A673 (cell line): Measurements from ENCODE around the gene MTOR. TPM values are rescaled to one million over a fixed set of nuclear protein-coding genes. Genes with fewer than 3 reads are reported as not detected.

Experiments used
- BruUV-seq: library from RNA; stranded (reverse); fragments of 400-500 nt; replicated peaks from 2 replicates; lab custom pipeline; 2021; lab: Mats Ljungman, UMichigan
- CTCF ChIA-PET: fragments of 300-600 bp; sonication (Branson Sonifier 250); formaldehyde crosslinking; loops from one replicate; lab custom pipeline; 2022; ENCODE audit warnings: antibody characterized with exemption; lab: Charles Lee
- POLR2A ChIA-PET: fragments of 300-600 bp; sonication (Branson Sonifier 250); formaldehyde crosslinking; loops from one replicate; lab custom pipeline; 2022; ENCODE audit warnings: antibody characterized with exemption; ENCODE audit not compliant: low non-redundant PET; lab: Charles Lee
- DNase-seq: peaks from one replicate; pipeline ENCODE4 v3.0.0-alpha.2; 2015; ENCODE audit warnings: low spot score
- H3K27ac ChIP-seq: fragments of 200-600 bp; sonication (generic); 2 replicates; pipeline ENCODE4 v1.5.1; 2016; ENCODE audit warnings: mixed run types, low read depth, mild to moderate bottlenecking, mixed read lengths, antibody characterized with exemption, low read length; ENCODE audit not compliant: poor library complexity, severe bottlenecking
- H3K27me3 ChIP-seq: fragments of 200-600 bp; sonication (generic); replicated peaks from 2 replicates; pipeline ENCODE4 v1.6.1; 2017; ENCODE audit warnings: mixed run types, low read depth, mild to moderate bottlenecking, mixed read lengths, antibody characterized with exemption, low read length; ENCODE audit not compliant: insufficient read depth, poor library complexity
- H3K36me3 ChIP-seq: fragments of 200-600 bp; sonication (generic); 2 replicates; pipeline ENCODE4 v1.6.1; 2016; ENCODE audit warnings: mixed run types, mild to moderate bottlenecking, mixed read lengths, antibody characterized with exemption, low read length; ENCODE audit not compliant: insufficient read depth, poor library complexity, severe bottlenecking
- H3K4me1 ChIP-seq: fragments of 200-600 bp; sonication (generic); 2 replicates; pipeline ENCODE4 v1.6.1; 2017; ENCODE audit warnings: mixed run types, mild to moderate bottlenecking, mixed read lengths, antibody characterized with exemption, low read length; ENCODE audit not compliant: insufficient read depth, poor library complexity, severe bottlenecking
- H3K4me3 ChIP-seq: fragments of 200-600 bp; sonication (generic); 2 replicates; pipeline ENCODE4 v1.5.1; 2016; ENCODE audit warnings: low read depth, mixed run types, mild to moderate bottlenecking, mixed read lengths, low read length; ENCODE audit not compliant: poor library complexity, severe bottlenecking
- H3K9me3 ChIP-seq: fragments of 200-600 bp; sonication (generic); 2 replicates; pipeline ENCODE4 v1.6.1; 2016; ENCODE audit warnings: mixed run types, low read depth, mild to moderate bottlenecking, mixed read lengths, antibody characterized with exemption, low read length; ENCODE audit not compliant: poor library complexity, severe bottlenecking
- CTCF ChIP-seq: fragments of 300-800, 200-600 bp; sonication (generic); conservative IDR thresholded peaks from 2 replicates; pipeline ENCODE4 v1.5.1; 2017; ENCODE audit warnings: low read depth, mild to moderate bottlenecking, antibody characterized with exemption, low read length, moderate library complexity, mixed read lengths
- EZH2 ChIP-seq: fragments of 200-600 bp; sonication (generic); IDR thresholded peaks from 2 replicates; pipeline ENCODE4 v1.6.1; 2017; ENCODE audit warnings: borderline replicate concordance, low read depth, mild to moderate bottlenecking, mixed read lengths, antibody characterized with exemption, low read length; ENCODE audit not compliant: poor library complexity, severe bottlenecking
- intact Hi-C: fragments of 100-400 bp; cut with micrococcal nuclease; formaldehyde crosslinking; loops from one replicate; pipeline ENCODE4 v1.10.0; 2022; ENCODE audit not compliant: unreplicated experiment
- total RNA-seq: library from RNA; stranded (reverse); gene quantifications from 2 replicates; pipeline ENCODE4 v1.2.3, GENCODE V29; 2021

The MTOR gene
- total RNA-seq, 1 experiment from 2014 or later: 63.7 TPM

- Histone ChIP-seq H3K36me3 (peaks cover 50% of the 10 kb centered on the region), H3K27me3 (no peaks in the 10 kb centered on the region), H3K9me3 (no peaks in the 10 kb centered on the region), H3K27ac (no peak overlapping the region), H3K4me3 (no peak overlapping the region), H3K4me1 (no peaks in the 10 kb centered on the region)
- CTCF ChIA-PET: no interaction called here
- peak; percentile 16 for DNase-seq
- intact Hi-C loops: no loop called here
- POLR2A ChIA-PET: no interaction called here
- BruUV-seq: no TSS peak
- TF ChIP-seq CTCF: no peak
Measured at GRCh38 chr1:11134251-11134897, 128.0 kb downstream of the MTOR start.

- Histone ChIP-seq H3K36me3 (peaks cover 58% of the 10 kb centered on the region), H3K4me3 (no peak overlapping the region), H3K9me3 (no peaks in the 10 kb centered on the region), H3K27me3 (no peaks in the 10 kb centered on the region), H3K27ac (no peak overlapping the region), H3K4me1 (no peaks in the 10 kb centered on the region)
- DNase-seq: no peak
- POLR2A ChIA-PET: interaction anchor here (0.6 kb wide), 1 partner anchor 20 kb away, joined by 4 read pairs; no protein-coding TSS in a partner anchor
- no peak for TF ChIP-seq EZH2
- intact Hi-C loops: no loop called here
- no TSS peak for BruUV-seq
- CTCF ChIA-PET: no interaction called here
Measured at GRCh38 chr1:11132563-11133293, 129.6 kb downstream of the MTOR start.

- CTCF ChIA-PET: no interaction called here
- Histone ChIP-seq H3K4me1 (peaks cover 3% of the 10 kb centered on the region), H3K4me3 (no peak overlapping the region), H3K27ac (no peak overlapping the region), H3K27me3 (no peaks in the 10 kb centered on the region), H3K9me3 (no peaks in the 10 kb centered on the region), H3K36me3 (peaks cover 60% of the 10 kb centered on the region)
- POLR2A ChIA-PET: no interaction called here
- TF ChIP-seq CTCF (no peak), EZH2 (no peak)
- no peak for DNase-seq
- BruUV-seq: no TSS peak
- intact Hi-C loops: no loop called here
Measured at GRCh38 chr1:11131816-11132215, 130.5 kb downstream of the MTOR start.
